Transverse colon (tissue), 4 donors: ENCODE data around the gene DCAF15.
A peak's percentile ranks its signal among the peaks of the same experiment; 100 is the strongest.

ENCODE experiments used
- EP300 ChIP-seq: sonication (generic); formaldehyde crosslinking; IDR thresholded peaks from one replicate; pipeline ENCODE4 v1.6.1; 2017; ENCODE audit warnings: antibody characterized with exemption, low read depth
- POLR2A ChIP-seq: fragments of 450-650 bp; IDR thresholded peaks from one replicate; pipeline ENCODE4 v1.6.1; 2016; ENCODE audit warnings: antibody characterized with exemption, mild to moderate bottlenecking, moderate library complexity
- POLR2AphosphoS5 ChIP-seq, 3 donors: sonication (generic); formaldehyde crosslinking; IDR thresholded peaks; one replicate each; pipeline ENCODE4 v1.6.1; 2016; ENCODE audit warnings: antibody characterized with exemption in 3 of 3
- TF ChIP-seq, protein P1 (sequence below), 5 experiments: fragments of 200-600 bp in 3 of 5; fragments of 450-650 bp in 2 of 5; sonication (generic) in 3 of 5; IDR thresholded peaks; 1 replicate in 2 of 5; 2 replicates in 3 of 5; pipeline ENCODE4 v1.5.1; 2016 to 2017; ENCODE audit warnings: antibody characterized with exemption in 5 of 5, inconsistent platforms in 3 of 5, mild to moderate bottlenecking in 2 of 5, moderate library complexity in 1 of 5

DNA sequence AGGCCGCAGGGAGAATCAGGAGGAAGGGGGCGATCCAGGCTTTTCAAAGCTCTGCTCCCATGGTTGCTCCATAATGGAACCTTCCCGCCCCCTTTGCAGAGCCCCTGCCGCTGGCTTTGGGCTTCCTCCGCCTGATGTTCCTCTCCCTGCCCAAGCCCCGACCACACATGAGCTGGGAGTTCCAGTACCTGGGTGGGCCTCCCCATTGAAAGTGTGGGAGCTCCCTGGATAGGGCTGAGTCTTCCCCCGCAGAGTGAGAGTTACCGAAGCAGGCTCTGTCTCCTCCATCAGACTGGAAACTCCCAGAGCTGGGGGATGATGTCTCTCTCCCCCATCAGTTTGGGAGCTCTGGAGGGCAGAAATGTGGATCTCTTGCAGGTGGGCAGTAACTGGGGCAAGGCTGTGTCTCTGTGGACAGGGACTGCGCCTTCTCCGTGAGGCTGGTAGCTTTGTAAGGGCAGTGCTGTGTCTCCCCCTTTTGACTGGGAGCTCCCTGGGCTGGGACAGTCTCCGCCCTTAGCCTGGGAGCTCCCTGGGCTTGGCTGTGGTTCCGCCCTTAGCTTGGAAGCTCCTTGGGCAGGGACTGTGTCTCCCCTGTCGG, 722 bp downstream of the DCAF15 start:
- TF ChIP-seq POLR2A (peak; percentile 72), EP300 (no peak), POLR2AphosphoS5 (IDR thresholded peaks at IDR 0.05) (peak in 2 of 3 donors; percentile 63 to 71)
- TF ChIP-seq, protein P1, sequence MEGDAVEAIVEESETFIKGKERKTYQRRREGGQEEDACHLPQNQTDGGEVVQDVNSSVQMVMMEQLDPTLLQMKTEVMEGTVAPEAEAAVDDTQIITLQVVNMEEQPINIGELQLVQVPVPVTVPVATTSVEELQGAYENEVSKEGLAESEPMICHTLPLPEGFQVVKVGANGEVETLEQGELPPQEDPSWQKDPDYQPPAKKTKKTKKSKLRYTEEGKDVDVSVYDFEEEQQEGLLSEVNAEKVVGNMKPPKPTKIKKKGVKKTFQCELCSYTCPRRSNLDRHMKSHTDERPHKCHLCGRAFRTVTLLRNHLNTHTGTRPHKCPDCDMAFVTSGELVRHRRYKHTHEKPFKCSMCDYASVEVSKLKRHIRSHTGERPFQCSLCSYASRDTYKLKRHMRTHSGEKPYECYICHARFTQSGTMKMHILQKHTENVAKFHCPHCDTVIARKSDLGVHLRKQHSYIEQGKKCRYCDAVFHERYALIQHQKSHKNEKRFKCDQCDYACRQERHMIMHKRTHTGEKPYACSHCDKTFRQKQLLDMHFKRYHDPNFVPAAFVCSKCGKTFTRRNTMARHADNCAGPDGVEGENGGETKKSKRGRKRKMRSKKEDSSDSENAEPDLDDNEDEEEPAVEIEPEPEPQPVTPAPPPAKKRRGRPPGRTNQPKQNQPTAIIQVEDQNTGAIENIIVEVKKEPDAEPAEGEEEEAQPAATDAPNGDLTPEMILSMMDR (IDR thresholded peaks at IDR 0.05): peak in 2 of 5 experiments; percentile 5 to 29
